HG02588 (cell line): ENCODE results near the gene AGAP3.
A peak's percentile ranks its signal among the peaks of the same experiment; 100 is the strongest.
"Not testable (repeated sequence)": the region's sequence is repeated elsewhere in the genome, so short reads cannot be mapped to it uniquely, and the experiment has no call there.

ENCODE experiments used
- ATAC-seq: cut with Tn5 transposase; IDR thresholded peaks from one replicate; pipeline ENCODE4 v1.9.1; 2021; ENCODE audit warnings: mild to moderate bottlenecking, moderate library complexity; ENCODE audit not compliant: unreplicated experiment

Gene AGAP3

DNA sequence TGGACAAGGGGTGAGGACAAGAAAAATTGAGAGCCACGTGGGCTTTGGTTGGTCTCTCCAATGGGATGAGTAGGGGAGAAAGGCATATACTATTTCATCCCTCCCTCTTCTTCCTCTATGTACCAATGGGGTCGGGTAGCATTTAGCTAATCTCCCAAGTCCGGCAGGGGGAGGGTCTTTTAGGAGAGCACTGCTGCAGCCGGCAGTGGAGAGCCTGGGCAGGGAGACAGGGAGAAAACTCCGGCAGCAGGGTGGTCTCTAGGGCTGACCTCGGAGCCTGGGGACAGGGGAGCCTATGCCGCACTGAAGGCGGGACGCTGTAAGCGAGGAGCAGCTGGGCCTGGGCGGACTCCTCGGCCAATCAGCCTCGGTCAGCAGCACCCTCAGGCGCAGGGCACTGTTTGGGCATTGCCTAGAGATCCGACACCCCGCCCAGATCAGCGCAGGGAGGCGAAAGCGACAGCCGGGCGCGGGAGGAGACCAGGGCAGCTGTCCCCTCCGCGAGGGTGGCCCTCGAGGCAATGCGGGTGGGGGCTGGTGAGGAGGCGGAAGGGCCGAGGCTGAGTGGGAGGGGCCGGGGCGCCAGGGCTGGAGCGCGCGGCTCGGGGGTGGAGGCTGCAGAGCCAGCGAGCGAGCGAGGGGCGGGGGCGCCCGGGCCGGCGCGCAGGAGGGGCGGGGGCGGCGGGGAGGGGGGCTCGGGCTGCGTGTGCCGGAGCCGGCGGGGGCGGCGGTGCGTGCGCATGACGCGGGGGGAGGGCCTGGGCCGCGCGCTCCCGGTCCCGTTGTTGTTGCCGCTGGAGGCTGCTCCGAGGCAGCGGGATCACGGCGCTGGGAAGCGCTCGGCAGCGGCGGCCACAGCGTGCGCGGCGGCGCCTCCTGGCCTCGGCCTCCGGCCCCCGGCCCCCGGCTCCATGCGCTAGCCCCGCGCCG lies at the start of gene AGAP3:
AGAP3 (plus strand) TSS at position 785 of the 930 bp plus-strand sequence. CDS start 267 bp downstream, outside the sequence.
- ATAC-seq: peak; percentile 41

DNA sequence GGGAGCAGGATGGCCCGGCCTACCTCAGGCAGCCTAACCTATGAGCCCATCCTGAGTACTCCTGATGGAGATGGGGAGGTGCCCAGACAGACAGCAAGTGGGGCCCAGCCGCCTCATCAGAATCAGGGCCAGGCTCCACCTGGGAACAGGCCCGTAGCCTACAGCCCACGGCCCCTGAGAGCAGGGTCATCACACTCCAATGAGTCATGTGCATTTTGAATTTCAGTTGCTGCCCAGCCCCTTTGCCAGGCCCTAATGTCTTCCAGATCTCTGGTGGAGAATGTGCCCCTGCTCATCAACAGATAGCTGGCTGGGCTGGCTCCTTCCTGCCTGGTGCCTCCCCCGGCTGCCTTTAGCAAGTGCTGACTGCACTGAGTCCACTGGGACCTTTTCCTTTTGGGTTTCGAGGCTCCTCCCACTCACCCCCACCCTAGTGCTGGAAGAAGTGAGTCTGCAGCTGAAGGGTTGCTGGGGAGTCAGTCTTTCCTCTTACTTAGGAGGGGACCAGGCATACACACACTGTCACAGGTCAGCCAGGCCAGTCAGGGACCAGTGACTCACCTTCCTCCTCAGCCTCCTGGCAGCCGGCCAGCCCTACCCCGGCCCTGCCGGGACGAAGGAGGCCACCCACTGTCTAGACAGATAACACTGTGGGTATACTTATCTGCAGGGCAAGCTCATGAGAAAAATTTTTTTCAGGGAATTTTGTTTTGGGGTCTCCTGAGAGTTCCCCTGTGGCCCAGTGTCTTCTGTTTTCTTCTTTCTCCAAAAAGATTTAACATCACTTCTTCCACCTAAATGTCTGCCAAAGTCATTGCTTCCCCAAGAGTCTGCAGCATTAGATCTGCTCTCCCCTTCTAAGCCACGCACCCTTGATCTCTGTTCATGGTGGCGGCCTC lies 47.1 kb upstream of the AGAP3 start:
- no peak for ATAC-seq

DNA sequence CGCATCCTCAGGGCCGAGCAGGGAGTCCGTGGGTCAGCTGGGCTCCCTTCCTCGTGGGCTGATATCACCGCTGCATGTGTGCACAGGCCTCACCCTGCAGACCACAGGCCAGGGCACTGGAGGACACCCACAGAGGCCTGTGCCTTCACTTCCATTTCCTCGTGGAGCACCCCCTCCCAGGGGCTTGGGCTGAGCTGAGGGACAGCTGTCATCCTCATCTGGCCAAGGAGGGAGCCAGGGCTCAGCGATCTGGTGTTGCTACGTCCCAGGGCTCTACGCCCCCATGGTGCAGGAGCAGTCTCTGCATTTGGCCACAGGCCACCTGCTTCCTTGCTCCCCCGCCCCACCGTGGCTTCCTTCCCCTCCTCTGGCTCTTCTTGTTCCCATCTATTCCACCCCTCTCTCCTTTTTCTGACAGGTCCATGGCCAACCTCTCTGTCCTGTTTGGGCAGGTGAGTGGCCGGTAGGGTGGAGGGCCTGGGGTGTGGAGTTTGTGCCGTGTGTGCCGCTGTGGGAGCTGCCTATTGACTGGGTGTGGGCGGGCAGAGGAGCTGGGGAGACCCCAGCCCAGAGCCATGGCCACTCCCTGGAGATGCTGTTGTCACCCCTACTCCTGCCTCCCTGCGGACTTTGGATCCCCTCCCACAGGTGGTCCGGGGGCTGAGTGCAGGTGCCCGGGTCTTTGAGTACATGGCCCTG lies 46.3 kb upstream of the AGAP3 start:
- no peak for ATAC-seq

DNA sequence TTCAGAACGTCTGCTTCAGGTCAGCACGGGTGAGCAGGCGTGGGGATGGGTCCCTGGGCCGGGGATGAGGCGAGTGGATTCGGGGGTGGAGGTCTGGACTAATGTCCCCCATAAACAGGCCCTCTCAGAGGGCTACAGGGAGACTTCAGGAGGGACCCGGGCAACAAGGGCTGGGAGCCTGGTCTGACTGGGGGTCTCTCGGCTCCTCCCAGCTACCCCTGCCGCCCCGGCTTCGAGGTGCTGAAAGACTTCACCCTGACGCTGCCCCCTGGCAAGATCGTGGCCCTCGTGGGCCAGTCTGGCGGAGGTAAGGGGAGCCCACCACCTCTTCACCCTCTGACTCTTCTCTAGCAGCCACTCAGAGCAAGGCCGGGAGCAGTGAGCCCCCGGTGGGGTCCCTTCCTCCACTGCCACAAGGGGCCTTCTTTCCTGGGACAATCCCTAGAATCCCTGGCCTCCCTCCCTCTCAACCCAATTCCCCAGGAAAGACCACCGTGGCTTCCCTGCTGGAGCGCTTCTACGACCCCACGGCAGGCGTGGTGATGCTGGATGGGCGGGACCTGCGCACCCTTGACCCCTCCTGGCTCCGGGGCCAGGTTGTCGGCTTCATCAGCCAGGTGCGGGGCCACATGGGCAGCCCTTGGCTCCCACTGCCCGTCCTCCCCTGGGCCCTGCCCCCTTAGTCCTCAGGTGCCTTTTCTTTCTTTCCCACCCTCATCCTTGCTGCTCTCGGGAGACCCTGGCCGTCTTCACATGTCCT lies 45.5 kb upstream of the AGAP3 start:
- ATAC-seq: no peak

DNA sequence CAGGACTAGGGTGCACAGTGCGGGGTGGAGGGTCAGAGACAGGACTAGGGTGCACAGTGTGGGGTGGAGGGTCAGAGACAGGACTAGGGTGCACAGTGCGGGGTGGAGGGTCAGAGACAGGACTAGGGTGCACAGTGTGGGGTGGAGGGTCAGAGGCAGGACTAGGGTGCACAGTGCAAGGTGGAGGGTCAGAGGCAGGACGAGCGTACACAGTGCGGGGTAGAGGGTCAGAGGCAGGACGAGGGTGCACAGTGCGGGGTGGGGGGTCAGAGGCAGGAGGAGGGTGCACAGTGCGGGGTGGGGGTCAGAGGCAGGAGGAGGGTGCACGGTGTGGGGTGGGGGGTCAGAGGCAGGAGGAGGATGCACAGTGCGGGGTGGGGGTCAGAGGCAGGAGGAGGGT lies 42.8 kb upstream of the AGAP3 start:
- not testable (repeated sequence) for ATAC-seq

DNA sequence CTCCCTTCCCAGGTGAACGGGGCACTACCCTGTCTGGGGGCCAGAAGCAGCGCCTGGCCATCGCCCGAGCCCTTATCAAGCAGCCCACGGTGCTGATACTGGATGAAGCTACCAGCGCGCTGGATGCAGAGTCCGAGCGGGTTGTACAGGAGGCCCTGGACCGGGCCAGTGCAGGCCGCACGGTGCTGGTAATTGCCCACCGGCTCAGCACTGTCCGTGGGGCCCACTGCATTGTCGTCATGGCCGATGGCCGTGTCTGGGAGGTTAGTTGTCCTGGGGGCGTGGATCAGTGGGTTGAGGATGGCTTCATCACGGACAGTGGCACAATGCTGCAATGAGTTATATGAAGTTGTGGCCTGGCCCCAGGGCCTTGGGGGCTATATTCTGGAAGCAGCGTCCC lies 42.3 kb upstream of the AGAP3 start:
- ATAC-seq: no peak

DNA sequence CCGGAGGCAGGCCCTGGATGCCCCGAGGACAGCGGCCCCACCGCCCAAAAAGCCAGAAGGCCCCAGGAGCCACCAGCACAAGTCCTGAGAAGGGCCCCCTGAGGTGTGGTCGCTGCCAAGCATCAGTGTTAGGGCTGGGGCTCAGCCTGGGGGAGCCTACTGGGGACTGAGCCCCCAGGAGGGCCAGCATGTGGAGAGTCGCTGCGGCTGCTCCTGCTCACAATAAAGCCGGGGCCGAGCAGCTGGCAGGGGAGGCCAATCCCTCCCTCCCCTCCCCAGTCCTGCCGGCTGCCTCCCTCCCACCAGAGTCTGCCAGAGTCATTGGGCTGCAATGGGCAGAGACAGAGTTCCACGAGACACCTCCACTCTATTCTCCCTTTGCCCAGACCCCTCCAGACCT lies 41.0 kb upstream of the AGAP3 start:
- ATAC-seq: no peak

DNA sequence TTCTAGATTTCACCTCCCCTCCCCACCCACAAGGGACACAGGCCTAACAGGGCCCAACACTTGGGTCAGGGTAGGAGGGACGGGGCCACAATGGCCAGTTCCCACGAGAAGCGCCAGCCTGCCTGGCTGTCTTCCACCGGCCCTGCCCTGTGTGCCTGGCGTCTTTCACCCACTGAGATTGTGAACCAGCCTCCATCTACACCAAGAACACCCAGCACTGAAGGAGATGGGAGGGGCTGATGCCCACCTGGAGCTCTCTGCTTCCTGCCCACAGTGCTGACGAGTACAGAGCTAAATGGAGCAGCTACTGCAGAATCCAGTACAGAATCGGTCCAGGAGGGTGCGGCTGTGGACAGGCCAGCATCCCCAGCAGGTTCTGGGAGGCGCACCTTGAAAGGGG lies 40.3 kb upstream of the AGAP3 start:
- no peak for ATAC-seq

DNA sequence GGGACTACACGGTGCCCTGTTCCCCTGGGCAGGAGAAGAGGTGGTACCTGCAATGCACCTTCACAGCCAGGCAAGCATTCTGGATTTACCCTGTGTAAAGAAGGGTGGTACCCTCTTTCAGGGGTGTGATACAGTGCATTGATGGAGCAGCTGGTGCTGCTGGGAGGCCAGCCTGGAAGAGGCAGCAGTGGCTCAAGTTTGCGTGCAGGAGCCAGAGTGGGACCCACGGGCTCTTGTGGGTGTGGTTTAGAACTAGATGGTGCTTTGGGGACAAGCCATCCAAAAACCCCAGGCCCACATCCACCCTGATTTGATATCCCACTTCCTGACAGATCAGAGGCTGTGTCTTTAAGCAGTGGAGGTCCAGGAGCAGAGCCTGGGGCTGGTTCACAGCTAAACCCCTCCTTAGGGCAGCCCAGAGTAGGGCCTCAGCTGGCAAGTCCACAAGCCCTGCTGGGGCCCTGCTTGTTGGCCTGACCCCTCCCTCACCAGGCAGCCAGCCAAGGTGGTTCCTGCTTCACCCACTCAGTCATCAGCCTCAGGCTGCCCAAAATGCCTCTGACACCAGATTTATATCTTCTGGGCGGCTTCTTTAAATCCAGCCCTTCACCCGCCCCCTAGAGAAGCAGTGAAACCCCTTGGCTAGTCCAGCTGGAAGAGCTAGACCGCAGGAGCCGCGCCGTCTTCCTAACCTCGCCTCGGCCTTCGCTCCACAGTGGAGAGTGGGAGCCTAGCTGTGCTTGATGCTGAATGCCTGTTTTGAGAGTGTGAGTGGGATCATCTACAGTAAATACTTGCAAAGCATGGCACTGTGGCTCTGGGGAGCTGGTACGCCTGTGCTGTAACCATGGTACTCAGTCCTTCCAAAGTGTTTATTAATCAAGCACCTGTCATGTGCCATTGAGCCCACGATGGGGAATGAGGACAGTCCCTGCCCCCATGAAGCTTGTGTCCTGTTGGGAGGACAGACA lies 39.4 kb upstream of the AGAP3 start:
- ATAC-seq: no peak

DNA sequence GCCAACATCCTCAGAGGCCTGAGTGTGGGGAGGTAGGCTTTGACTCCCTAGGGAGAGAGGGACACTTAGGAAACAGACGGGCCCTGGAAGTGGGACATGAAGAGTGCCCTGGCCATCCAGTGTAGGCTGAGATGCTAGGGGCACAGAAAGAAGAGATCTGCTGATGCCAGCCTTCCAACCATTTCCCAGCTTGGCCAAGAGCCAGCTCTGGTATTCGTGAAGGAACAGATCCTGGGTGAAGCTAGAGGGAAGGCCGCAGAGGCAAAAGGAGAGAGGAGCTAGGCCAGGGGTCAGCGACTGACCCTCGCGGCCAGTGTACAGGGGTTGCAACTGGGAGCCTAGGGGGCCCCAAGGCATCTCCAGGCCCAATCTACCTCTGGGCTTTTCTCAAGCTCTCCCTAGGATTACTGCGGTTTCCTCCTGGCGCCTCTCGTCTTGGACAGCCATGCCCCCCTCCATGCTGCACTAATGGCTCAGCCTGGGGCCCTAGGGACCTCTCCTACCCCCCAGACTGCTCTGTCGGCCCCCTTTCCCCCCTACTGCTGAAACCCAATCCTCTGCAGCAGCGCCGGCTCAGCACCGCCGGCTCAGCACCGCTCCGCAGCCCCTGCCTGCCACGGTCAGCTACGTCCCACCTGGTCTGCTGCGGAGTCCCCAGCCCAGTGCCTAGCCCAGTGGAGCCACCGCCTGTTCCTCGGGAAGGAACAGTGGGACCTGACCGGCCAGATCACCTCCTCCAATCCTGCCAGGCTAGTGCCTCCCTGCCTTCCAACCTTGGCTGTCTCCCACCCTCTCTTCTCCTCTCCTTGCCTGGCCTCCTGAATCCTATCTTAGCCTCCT lies 38.1 kb upstream of the AGAP3 start, which contains the start of gene ASIC3:
ASIC3 (plus strand) TSS at position 556 of the 840 bp plus-strand sequence. CDS start 355 bp downstream, outside the sequence.
- ATAC-seq: no peak

DNA sequence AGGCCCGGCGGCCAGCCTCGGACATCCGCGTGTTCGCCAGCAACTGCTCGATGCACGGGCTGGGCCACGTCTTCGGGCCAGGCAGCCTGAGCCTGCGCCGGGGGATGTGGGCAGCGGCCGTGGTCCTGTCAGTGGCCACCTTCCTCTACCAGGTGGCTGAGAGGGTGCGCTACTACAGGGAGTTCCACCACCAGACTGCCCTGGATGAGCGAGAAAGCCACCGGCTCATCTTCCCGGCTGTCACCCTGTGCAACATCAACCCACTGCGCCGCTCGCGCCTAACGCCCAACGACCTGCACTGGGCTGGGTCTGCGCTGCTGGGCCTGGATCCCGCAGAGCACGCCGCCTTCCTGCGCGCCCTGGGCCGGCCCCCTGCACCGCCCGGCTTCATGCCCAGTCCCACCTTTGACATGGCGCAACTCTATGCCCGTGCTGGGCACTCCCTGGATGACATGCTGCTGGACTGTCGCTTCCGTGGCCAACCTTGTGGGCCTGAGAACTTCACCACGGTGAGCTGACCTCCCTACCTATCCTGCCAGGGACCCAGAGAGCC lies 37.3 kb upstream of the AGAP3 start:
- no peak for ATAC-seq

DNA sequence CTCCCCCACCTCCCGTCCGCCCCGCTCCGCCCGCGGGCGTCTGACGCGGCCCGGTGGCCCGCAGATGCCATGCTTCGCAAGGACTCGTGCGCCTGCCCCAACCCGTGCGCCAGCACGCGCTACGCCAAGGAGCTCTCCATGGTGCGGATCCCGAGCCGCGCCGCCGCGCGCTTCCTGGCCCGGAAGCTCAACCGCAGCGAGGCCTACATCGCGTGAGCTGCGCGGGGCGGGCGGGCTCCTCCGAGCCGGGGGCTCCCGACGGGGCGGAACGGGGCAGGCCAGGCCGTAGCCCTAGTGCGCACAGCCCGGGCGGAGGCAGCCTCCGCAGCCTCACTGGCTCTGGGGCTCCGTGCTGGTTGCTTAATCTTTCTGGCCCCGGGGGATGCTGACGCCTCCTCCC lies 35.2 kb upstream of the AGAP3 start:
- no peak for ATAC-seq

DNA sequence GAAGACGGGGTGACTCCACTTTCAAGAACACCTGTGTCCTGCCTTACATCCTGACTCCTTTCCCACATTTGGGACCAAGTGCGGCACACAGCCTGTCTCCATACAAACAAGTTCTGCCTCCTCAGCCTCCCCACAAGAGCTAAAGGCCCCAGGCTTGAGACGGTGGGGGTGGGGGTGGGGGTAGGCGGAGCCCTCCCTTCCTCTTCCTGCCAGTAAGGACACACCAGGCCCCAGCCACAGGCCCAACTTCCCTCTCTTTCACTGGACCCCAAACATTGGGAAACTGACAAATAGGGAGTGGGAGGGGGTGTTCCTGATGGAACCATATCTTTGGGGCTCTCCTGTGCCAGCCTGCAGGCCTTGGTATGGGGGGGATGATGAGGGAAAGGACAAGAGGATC lies 33.2 kb upstream of the AGAP3 start:
- ATAC-seq: no peak

DNA sequence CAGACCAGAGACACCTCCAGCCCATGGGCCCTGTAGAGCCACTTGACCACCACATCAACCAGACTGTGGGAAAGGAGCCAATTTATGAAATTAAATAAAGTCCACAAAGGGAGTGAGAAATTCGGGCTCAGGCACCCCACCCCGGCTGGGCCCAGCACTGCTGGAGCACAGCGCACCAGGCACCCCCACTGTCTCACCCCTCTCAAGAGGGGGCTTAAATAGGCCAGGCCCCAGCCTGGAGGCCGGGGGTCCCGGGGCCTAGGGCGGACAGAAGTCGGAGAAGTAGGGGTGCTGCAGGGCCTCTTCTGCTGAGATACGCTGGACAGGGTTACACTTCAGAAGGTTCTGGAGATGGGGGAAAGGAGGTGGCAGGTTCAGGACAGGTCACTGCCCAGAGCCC lies 32.5 kb upstream of the AGAP3 start:
- no peak for ATAC-seq

DNA sequence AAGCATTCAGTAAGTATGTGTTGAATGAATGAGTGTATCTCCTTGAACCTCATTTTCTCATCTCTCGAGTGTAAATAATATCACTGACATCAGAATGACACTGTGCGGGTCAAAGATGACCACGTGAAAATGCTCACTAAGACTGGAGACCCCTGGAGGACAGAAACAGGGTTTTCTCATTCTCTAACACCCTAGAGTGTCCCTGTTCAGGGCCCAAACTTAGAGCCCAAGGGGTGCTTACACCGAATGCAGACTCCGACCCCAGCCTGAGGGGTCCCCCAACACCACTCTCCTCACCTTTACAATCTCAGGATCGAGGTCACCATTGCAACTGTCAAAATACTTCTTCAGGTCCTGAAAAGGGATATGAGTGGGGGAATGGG lies 30.0 kb upstream of the AGAP3 start:
- no peak for ATAC-seq

DNA sequence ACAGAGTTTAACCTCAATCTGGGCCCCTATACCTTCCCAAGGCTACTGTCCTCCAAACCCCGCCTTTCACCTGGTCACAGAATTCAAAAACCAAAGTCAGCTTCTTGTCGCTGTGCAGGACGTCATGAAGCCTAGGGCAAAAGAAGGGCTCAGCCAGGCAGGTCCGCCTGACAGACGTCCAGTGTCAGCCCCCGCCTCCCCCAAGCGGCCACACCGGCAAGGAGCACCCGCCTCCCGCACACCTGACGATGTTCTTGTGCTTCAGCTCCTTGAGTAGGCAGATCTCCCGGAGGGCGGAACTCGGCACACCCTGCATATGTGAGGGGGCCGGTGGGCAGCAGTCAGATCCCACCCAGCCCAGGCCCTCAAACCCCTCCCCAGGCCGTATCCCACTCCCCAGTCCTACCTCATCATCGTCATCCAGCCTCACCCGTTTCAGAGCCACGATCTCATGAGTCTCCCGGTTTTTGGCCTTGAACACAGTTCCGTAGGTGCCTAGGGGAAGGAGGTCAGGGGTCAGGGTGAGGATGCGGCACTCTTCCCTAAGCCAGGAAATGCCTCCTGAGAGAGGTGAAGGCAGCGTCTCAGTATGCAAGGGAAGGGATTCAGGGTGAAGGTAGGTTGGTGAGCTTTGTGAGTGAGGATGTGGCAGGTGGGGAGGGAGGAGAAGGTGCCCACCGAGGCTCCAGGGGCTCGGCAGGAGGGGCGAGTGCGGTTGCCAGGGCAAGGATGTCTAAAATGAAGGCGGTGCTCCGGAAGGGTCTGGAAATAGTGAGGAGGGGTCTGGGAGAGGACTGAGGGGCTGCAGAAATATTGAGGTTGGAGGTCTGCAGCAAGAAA lies 29.4 kb upstream of the AGAP3 start:
- ATAC-seq: no peak

DNA sequence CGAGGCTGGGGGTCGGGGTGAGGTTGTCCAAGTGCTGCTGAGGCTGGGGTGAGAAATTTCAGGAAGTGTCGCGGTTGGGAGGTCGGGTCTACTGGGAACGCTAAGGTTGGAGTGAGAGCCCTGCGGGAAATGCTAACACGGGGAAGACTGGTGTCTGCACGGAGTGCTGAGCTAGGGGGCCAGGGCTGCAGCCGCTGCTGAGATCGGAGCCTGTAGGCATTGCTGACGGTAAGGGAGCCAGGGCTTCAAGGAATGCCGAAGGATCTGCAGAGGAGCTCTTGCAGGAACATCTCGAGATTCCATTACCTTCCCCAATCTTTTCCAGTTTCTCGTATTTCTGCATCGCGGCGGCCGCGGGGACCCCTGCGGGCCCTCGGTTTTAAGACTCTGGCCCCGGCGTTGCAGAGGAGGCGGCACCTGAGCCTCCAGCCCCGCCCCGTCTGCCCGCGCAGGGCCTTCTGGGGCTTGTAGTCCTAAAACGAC lies 28.7 kb upstream of the AGAP3 start, which contains the start of gene CDK5:
CDK5 (minus strand) TSS at position 392 of the 483 bp plus-strand sequence; CDS start at position 343, 49 bp downstream.
- peak; percentile 8 for ATAC-seq
